Mammary epithelial cell (primary cell): Measurements from ENCODE around the gene FIZ1.

Experiments used
- CTCF ChIP-seq, 2 donors: IDR thresholded peaks in 1 of 2; conservative IDR thresholded peaks in 1 of 2; 2 replicates each; pipeline ENCODE4 v1.5.1; 2011 to 2012; ENCODE audit warnings: inconsistent platforms in 2 of 2, low read length in 2 of 2, mild to moderate bottlenecking in 2 of 2, control low read depth in 1 of 2, low read depth in 1 of 2; ENCODE audit not compliant: insufficient read depth in 1 of 2; ENCODE audit errors: extremely low read depth in 1 of 2
- EZH2 ChIP-seq: IDR thresholded peaks from 2 replicates; pipeline ENCODE4 v1.6.1; 2012; ENCODE audit warnings: low read length, inconsistent platforms, borderline replicate concordance

- TF ChIP-seq CTCF (conservative IDR thresholded peaks at IDR 0.05 in 1 of 2, IDR thresholded peaks at IDR 0.05 in 1 of 2; ENCODE audit: extremely low read depth in 1 of 2, insufficient read depth in 1 of 2, low read depth in 1 of 2, low read length in 2 of 2) (no peak), EZH2 (no peak)
These were observed 48.6 kb upstream of the FIZ1 start, which contains the start of gene CCDC106 for GRCh38 chr19:55647732-55648584.
